H9 (cell line): ENCODE data around the gene ZBTB16. TPM values are rescaled to one million over a fixed set of nuclear protein-coding genes. Genes with fewer than 3 reads are reported as not detected.

ENCODE experiments used
- DNase-seq: peaks from one replicate; pipeline ENCODE4 v3.0.0-alpha.2; 2017
- H2AFZ ChIP-seq: one replicate; pipeline ENCODE4 v1.6.1; 2013; ENCODE audit warnings: mild to moderate bottlenecking, low read length, control low read depth, moderate library complexity
- H2AK5ac ChIP-seq: 2 replicates; pipeline ENCODE4 v1.6.1; 2013; ENCODE audit warnings: low read length, control low read depth, mixed read lengths; ENCODE audit not compliant: insufficient read length
- H2BK120ac ChIP-seq: one replicate; pipeline ENCODE4 v1.6.1; 2013; ENCODE audit warnings: low read depth, mild to moderate bottlenecking, low read length, control low read depth, inconsistent platforms; ENCODE audit not compliant: poor library complexity, severe bottlenecking
- H2BK12ac ChIP-seq: 2 replicates; pipeline ENCODE4 v1.6.1; 2013; ENCODE audit warnings: low read length, control low read depth, mixed read lengths, low read depth; ENCODE audit not compliant: insufficient read length
- H2BK15ac ChIP-seq: 2 replicates; pipeline ENCODE4 v1.6.1; 2013; ENCODE audit warnings: low read depth, low read length, control low read depth
- H2BK20ac ChIP-seq: one replicate; pipeline ENCODE4 v1.6.1; 2013; ENCODE audit warnings: low read depth, mild to moderate bottlenecking, low read length, control low read depth, inconsistent platforms; ENCODE audit not compliant: poor library complexity, severe bottlenecking
- H2BK5ac ChIP-seq: 2 replicates; pipeline ENCODE4 v1.6.1; 2013; ENCODE audit warnings: low read length, control low read depth, mixed read lengths; ENCODE audit not compliant: insufficient read length
- H3K14ac ChIP-seq: 2 replicates; pipeline ENCODE4 v1.6.1; 2013; ENCODE audit warnings: low read length, control low read depth; ENCODE audit not compliant: insufficient read depth
- H3K18ac ChIP-seq: 2 replicates; pipeline ENCODE4 v1.6.1; 2013; ENCODE audit warnings: low read depth, mild to moderate bottlenecking, mixed read lengths, low read length, control low read depth; ENCODE audit not compliant: insufficient read length
- H3K23ac ChIP-seq: 2 replicates; pipeline ENCODE4 v1.6.1; 2013; ENCODE audit warnings: low read length, control low read depth, mixed read lengths, low read depth; ENCODE audit not compliant: insufficient read length
- H3K23me2 ChIP-seq: 2 replicates; pipeline ENCODE4 v1.6.1; 2013; ENCODE audit warnings: low read depth, mild to moderate bottlenecking, mixed read lengths, low read length, control low read depth; ENCODE audit not compliant: insufficient read length, poor library complexity, severe bottlenecking
- H3K27ac ChIP-seq: 2 replicates; pipeline ENCODE4 v1.5.1; 2013; ENCODE audit warnings: low read length, control low read depth, mixed read lengths, low read depth; ENCODE audit not compliant: insufficient read length
- H3K27me3 ChIP-seq: 2 replicates; pipeline ENCODE4 v1.6.1; 2013; ENCODE audit warnings: low read length, control low read depth, inconsistent platforms; ENCODE audit not compliant: insufficient read depth
- H3K4ac ChIP-seq: 2 replicates; pipeline ENCODE4 v1.6.1; 2013; ENCODE audit warnings: low read depth, mild to moderate bottlenecking, control low read depth, inconsistent platforms, low read length, moderate library complexity
- H3K4me1 ChIP-seq: 2 replicates; pipeline ENCODE4 v1.6.1; 2013; ENCODE audit warnings: low read length, control low read depth, inconsistent platforms; ENCODE audit not compliant: insufficient read depth
- H3K4me2 ChIP-seq: 2 replicates; pipeline ENCODE4 v1.6.1; 2013; ENCODE audit warnings: low read length, control low read depth, mixed read lengths; ENCODE audit not compliant: insufficient read length, insufficient read depth
- H3K56ac ChIP-seq: 2 replicates; pipeline ENCODE4 v1.6.1; 2013; ENCODE audit warnings: low read depth, mild to moderate bottlenecking, mixed read lengths, low read length, control low read depth; ENCODE audit not compliant: insufficient read length
- H3K79me1 ChIP-seq: 2 replicates; pipeline ENCODE4 v1.6.1; 2013; ENCODE audit warnings: low read depth, mild to moderate bottlenecking, moderate library complexity, low read length, control low read depth, inconsistent platforms; ENCODE audit not compliant: insufficient read depth, poor library complexity, severe bottlenecking
- H3K79me2 ChIP-seq: 2 replicates; pipeline ENCODE4 v1.6.1; 2013; ENCODE audit warnings: low read length, control low read depth, inconsistent platforms; ENCODE audit not compliant: insufficient read depth
- H3K9ac ChIP-seq: 2 replicates; pipeline ENCODE4 v1.6.1; 2013; ENCODE audit warnings: low read length, control low read depth, mixed read lengths; ENCODE audit not compliant: insufficient read length; ENCODE audit errors: extremely low read depth
- H3K9me3 ChIP-seq: one replicate; pipeline ENCODE4 v1.6.1; 2013; ENCODE audit warnings: low read depth, low read length, inconsistent platforms; ENCODE audit not compliant: control insufficient read depth
- H3T11ph ChIP-seq: one replicate; pipeline ENCODE4 v1.6.1; 2013; ENCODE audit warnings: mild to moderate bottlenecking, low read length, control low read depth, inconsistent platforms
- H4K20me1 ChIP-seq: one replicate; pipeline ENCODE4 v1.6.1; 2013; ENCODE audit not compliant: control insufficient read depth, insufficient read length, insufficient read depth
- H4K5ac ChIP-seq: 2 replicates; pipeline ENCODE4 v1.6.1; 2013; ENCODE audit warnings: low read depth, mild to moderate bottlenecking, mixed read lengths, low read length, control low read depth; ENCODE audit not compliant: insufficient read length
- H4K8ac ChIP-seq: replicated peaks from 2 replicates; pipeline ENCODE4 v1.6.1; 2013; ENCODE audit warnings: low read length, control low read depth, mixed read lengths, low read depth; ENCODE audit not compliant: insufficient read length
- H4K91ac ChIP-seq: 2 replicates; pipeline ENCODE4 v1.6.1; 2013; ENCODE audit warnings: low read depth, mild to moderate bottlenecking, moderate library complexity, mixed read lengths, low read length, control low read depth; ENCODE audit not compliant: insufficient read length
- H3K27ac Mint-ChIP-seq, 3 experiments: 2 replicates in 2 of 3; 3 replicates in 1 of 3; pipeline ENCODE4 v1.8.0; 2020 to 2021; ENCODE audit warnings: mixed read lengths in 3 of 3, mild to moderate bottlenecking in 1 of 3, moderate library complexity in 1 of 3
- H3K27me3 Mint-ChIP-seq: 2 replicates; pipeline ENCODE4 v1.8.0; 2021; ENCODE audit warnings: low read depth, mild to moderate bottlenecking, moderate library complexity, mixed read lengths
- H3K36me3 Mint-ChIP-seq, 3 experiments: 2 replicates in 2 of 3; 3 replicates in 1 of 3; pipeline ENCODE4 v1.8.0; 2020 to 2021; ENCODE audit warnings: low read depth in 3 of 3, mixed read lengths in 3 of 3; ENCODE audit not compliant: insufficient read depth in 1 of 3
- H3K4me1 Mint-ChIP-seq, 2 experiments: 2 replicates each; pipeline ENCODE4 v1.8.0; 2020; ENCODE audit warnings: mixed read lengths in 2 of 2
- H3K4me3 Mint-ChIP-seq, 2 experiments: 2 replicates in 1 of 2; 3 replicates in 1 of 2; pipeline ENCODE4 v1.8.0; 2020 to 2021; ENCODE audit warnings: mild to moderate bottlenecking in 2 of 2, mixed read lengths in 2 of 2, moderate library complexity in 1 of 2
- H3K9me3 Mint-ChIP-seq, 2 experiments: 2 replicates in 1 of 2; 3 replicates in 1 of 2; pipeline ENCODE4 v1.8.0; 2020; ENCODE audit warnings: mild to moderate bottlenecking in 2 of 2, mixed read lengths in 2 of 2, moderate library complexity in 1 of 2
- CTCF ChIP-seq: fragments of 200-600 bp; sonication (generic); conservative IDR thresholded peaks from 3 replicates; pipeline ENCODE4 v1.8.0; 2021; ENCODE audit warnings: antibody characterized with exemption, mild to moderate bottlenecking
- WGBS: extraction: QIAGEN DNeasy Blood & Tissue Kit; methylation state at CpG from one replicate; pipeline ENCODE4 v1.1.7; 2013; ENCODE audit warnings: missing lambda C conversion rate, low lambda C conversion rate, mixed read lengths; ENCODE audit not compliant: insufficient read length; ENCODE audit errors: extremely low coverage; 5-methylcytosine and 5-hydroxymethylcytosine counted together
- total RNA-seq: library from RNA; stranded (reverse); gene quantifications from 2 replicates; pipeline ENCODE4 v1.2.1, GENCODE V29; 2021

ZBTB16 gene
- total RNA-seq, 1 experiment from 2014 or later = not detected

GRCh38 chr11:114019046-114019445 lies 40.5 kb upstream of the ZBTB16 start:
- no peaks in the 10 kb centered on the region for H3K9me3 Mint-ChIP-seq
- Histone ChIP-seq H3K9ac (no peak overlapping the region), H3K27ac (no peak overlapping the region), H4K8ac (no peak overlapping the region), H3T11ph (no peak overlapping the region), H3K56ac (no peak overlapping the region), H2BK15ac (no peak overlapping the region), H3K4me2 (no peak overlapping the region), H2AK5ac (no peak overlapping the region), H3K23ac (no peak overlapping the region), H3K18ac (no peak overlapping the region), H2BK20ac (no peak overlapping the region), H3K27me3 (no peaks in the 10 kb centered on the region), H4K5ac (no peak overlapping the region), H3K14ac (no peak overlapping the region), H2BK12ac (no peak overlapping the region), H3K9me3 (no peaks in the 10 kb centered on the region), H3K79me1 (no peaks in the 10 kb centered on the region), H3K79me2 (no peaks in the 10 kb centered on the region), H3K4ac (no peak overlapping the region), H2BK120ac (no peak overlapping the region), H3K23me2 (no peaks in the 10 kb centered on the region), H3K4me1 (no peaks in the 10 kb centered on the region), H2AFZ (no peak overlapping the region), H4K20me1 (no peaks in the 10 kb centered on the region), H2BK5ac (no peak overlapping the region), H4K91ac (no peak overlapping the region)
- H3K27me3 Mint-ChIP-seq = peaks cover 6% of the 10 kb centered on the region; the same call in 1 of the 2 replicates
- no peak overlapping the region for H3K4me3 Mint-ChIP-seq
- H3K4me1 Mint-ChIP-seq = peaks cover 2 to 3% of the 10 kb centered on the region in 2 experiments; a peak in 1 of 4 replicates
- no peak for DNase-seq
- H3K27ac Mint-ChIP-seq = no peak overlapping the region
- H3K36me3 Mint-ChIP-seq = no peaks in the 10 kb centered on the region
- no peak for TF ChIP-seq CTCF
- WGBS = no CpG with 5 or more reads among the region's 3 CpGs
